Osteocyte (in vitro differentiated cells): ENCODE measurements around the gene HMG20A. TPM values are rescaled to one million over a fixed set of nuclear protein-coding genes. Genes with fewer than 3 reads are reported as not detected.
A peak's percentile ranks its signal among the peaks of the same experiment; 100 is the strongest.

Experiments used
- DNase-seq: peaks from one replicate; pipeline ENCODE4 v3.0.0; 2021; ENCODE audit warnings: mixed read lengths; ENCODE audit not compliant: unreplicated experiment; ENCODE audit errors: extremely low spot score
- H3K27ac Mint-ChIP-seq: one replicate; pipeline ENCODE4 v1.8.0; 2021; ENCODE audit warnings: mild to moderate bottlenecking, mixed read lengths; ENCODE audit not compliant: unreplicated experiment
- H3K27me3 Mint-ChIP-seq: one replicate; pipeline ENCODE4 v1.8.0; 2021; ENCODE audit warnings: mixed read lengths; ENCODE audit not compliant: unreplicated experiment
- H3K36me3 Mint-ChIP-seq: one replicate; pipeline ENCODE4 v1.8.0; 2021; ENCODE audit warnings: mixed read lengths; ENCODE audit not compliant: unreplicated experiment
- H3K4me1 Mint-ChIP-seq: one replicate; pipeline ENCODE4 v1.8.0; 2021; ENCODE audit warnings: mixed read lengths; ENCODE audit not compliant: unreplicated experiment
- H3K4me3 Mint-ChIP-seq: one replicate; pipeline ENCODE4 v1.8.0; 2021; ENCODE audit warnings: mild to moderate bottlenecking, moderate library complexity, mixed read lengths; ENCODE audit not compliant: unreplicated experiment
- H3K9me3 Mint-ChIP-seq: one replicate; pipeline ENCODE4 v1.8.0; 2021; ENCODE audit warnings: mixed read lengths; ENCODE audit not compliant: unreplicated experiment
- CTCF ChIP-seq: fragments of 200-600 bp; sonication (generic); IDR thresholded peaks from 2 replicates; pipeline ENCODE4 v1.5.0; 2021; ENCODE audit warnings: antibody characterized with exemption, mild to moderate bottlenecking, moderate library complexity
- total RNA-seq: library from RNA; stranded (reverse); gene quantifications from 2 replicates; pipeline ENCODE4 v1.2.1, GENCODE V29; 2021

HMG20A gene
- total RNA-seq, 1 donor from 2014 or later: 49.5 TPM

DNA sequence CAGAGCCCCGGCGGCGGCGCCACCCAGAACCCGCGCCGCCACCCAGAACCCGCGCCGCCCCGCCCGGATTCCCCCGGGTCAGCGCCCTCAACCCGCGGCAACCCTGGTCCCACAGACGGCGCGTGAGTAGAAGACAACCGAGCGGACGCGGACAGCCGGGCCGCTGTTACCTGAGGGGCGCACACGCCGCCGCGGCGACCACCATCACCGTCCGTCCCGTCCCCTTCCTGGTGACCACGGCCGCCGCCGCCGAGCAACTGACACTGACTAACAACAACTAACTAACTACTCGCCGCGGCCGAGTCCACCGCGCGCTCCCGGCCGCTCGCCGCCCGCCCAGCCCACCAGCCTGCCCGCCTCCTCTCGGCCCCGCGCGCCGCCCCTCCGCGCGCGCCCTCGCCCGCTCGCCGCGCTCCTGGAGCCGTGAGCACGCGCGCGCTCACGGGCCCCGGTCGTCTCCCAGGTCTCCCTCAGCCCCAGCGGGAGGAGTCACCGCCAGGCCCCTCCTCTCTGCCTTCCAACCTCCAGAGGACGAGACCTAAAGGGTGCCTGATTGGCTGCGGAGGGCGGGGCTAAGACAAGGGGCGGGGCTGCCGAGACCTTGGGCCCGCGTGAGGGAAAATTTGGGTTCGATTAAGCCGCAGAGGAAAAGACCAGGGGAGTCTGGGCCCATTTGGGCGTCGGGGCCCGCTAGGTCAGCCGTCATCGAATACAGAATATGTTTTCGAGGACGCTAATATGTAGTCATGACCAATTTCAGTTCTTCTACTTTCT lies 665 bp upstream of the HMG20A start, which contains the start of gene PEAK1:
Gene PEAK1 (minus strand): TSS at position 269 of the 774 bp plus-strand sequence. CDS start 238,178 bp downstream, outside the sequence.
- peak within 1 kb of the TSS; percentile 97 for H3K4me3 Mint-ChIP-seq
- peaks cover 2% of the 10 kb centered on the region for H3K36me3 Mint-ChIP-seq
- H3K9me3 Mint-ChIP-seq: no peaks in the 10 kb centered on the region
- H3K4me1 Mint-ChIP-seq: peaks cover 48% of the 10 kb centered on the region
- TF ChIP-seq CTCF: no peak
- H3K27me3 Mint-ChIP-seq: no peaks in the 10 kb centered on the region
- DNase-seq: peak; percentile 100
- peak within 1 kb of the TSS; percentile 99 for H3K27ac Mint-ChIP-seq

- Mint-ChIP-seq H3K36me3 (peaks cover 2% of the 10 kb centered on the region), H3K9me3 (no peaks in the 10 kb centered on the region), H3K27me3 (no peaks in the 10 kb centered on the region), H3K27ac (peak overlapping the region; percentile 98), H3K4me3 (peak overlapping the region; percentile 95), H3K4me1 (peaks cover 48% of the 10 kb centered on the region)
- DNase-seq: no peak
- TF ChIP-seq CTCF: no peak
Measured at GRCh38 chr15:77421370-77421700, 647 bp downstream of the HMG20A start.

GRCh38 chr15:77425104-77425503 lies 4.4 kb downstream of the HMG20A start:
- H3K27ac Mint-ChIP-seq: no peak overlapping the region
- no peak for TF ChIP-seq CTCF
- no peak overlapping the region for H3K4me3 Mint-ChIP-seq

GRCh38 chr15:77426377-77426776 lies 5.7 kb downstream of the HMG20A start:
- Mint-ChIP-seq H3K27me3 (no peaks in the 10 kb centered on the region), H3K36me3 (peaks cover 2% of the 10 kb centered on the region), H3K27ac (no peak overlapping the region), H3K4me1 (peaks cover 26% of the 10 kb centered on the region), H3K9me3 (no peaks in the 10 kb centered on the region), H3K4me3 (no peak overlapping the region)
- TF ChIP-seq CTCF: no peak
- DNase-seq: no peak

More at GRCh38 chr15:77425104-77425503, 4.4 kb downstream of the HMG20A start:
- peaks cover 2% of the 10 kb centered on the region for H3K36me3 Mint-ChIP-seq
- DNase-seq: no peak
- no peaks in the 10 kb centered on the region for H3K9me3 Mint-ChIP-seq
- peaks cover 29% of the 10 kb centered on the region for H3K4me1 Mint-ChIP-seq
- no peaks in the 10 kb centered on the region for H3K27me3 Mint-ChIP-seq

DNA sequence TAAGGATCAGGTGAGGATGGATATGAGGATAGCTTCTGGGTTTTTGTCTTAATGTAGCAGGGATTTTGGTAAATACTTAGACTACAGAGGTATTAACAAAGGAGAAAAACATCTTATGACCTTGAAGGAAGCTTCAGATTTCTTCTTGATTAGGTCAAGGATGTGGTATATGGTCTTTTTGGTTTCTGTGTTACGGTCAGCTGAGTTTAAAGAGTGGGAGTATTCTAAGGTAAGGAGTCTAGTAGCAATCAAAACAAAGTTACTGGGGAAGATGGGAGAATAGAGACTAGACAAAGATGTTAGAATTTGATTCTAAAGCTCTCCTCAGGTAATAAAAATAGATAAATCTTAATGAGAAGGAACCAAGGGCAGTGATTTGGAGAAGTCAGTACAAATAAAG lies 6.2 kb downstream of the HMG20A start:
- no peak overlapping the region for H3K4me3 Mint-ChIP-seq
- no peaks in the 10 kb centered on the region for H3K27me3 Mint-ChIP-seq
- H3K4me1 Mint-ChIP-seq: peaks cover 21% of the 10 kb centered on the region
- H3K27ac Mint-ChIP-seq: no peak overlapping the region
- no peak for TF ChIP-seq CTCF
- peaks cover 4% of the 10 kb centered on the region for H3K36me3 Mint-ChIP-seq
- no peak for DNase-seq
- no peaks in the 10 kb centered on the region for H3K9me3 Mint-ChIP-seq
